Activated T-cell treated with anti-CD3 and anti-CD28 coated beads for 24 hours (primary cell): Measurements from ENCODE around the gene MOCS3.
A peak's percentile ranks its signal among the peaks of the same experiment; 100 is the strongest.
"Not testable (repeated sequence)": the region's sequence is repeated elsewhere in the genome, so short reads cannot be mapped to it uniquely, and the experiment has no call there.

Experiments used
- DNase-seq: peaks from one replicate; pipeline ENCODE4 v3.0.0-alpha.2; 2020; ENCODE audit warnings: low read depth

MOCS3 gene

DNA sequence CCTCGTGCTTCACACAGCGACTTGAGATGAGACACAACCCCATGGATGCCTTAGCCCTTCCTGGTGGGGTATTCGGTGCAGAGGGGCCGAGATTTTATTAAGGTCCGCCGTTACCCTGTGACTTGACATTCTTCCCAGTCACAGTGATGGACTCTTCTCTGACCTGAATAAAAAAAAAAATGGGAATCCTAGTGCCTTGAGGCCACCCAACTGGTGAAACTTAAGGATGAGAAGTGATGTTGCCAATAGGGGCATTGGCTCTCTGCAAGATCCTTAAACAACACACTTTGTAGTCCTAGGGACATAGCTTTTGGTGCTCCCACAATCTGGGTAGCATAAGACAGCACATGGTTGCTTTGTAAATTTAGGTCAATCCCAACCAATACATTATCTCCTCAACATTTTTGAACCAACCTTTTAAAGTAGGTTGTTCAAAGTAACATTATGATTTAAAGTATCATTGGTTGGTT is 26.6 kb upstream of the MOCS3 start:
- no peak for DNase-seq

DNA sequence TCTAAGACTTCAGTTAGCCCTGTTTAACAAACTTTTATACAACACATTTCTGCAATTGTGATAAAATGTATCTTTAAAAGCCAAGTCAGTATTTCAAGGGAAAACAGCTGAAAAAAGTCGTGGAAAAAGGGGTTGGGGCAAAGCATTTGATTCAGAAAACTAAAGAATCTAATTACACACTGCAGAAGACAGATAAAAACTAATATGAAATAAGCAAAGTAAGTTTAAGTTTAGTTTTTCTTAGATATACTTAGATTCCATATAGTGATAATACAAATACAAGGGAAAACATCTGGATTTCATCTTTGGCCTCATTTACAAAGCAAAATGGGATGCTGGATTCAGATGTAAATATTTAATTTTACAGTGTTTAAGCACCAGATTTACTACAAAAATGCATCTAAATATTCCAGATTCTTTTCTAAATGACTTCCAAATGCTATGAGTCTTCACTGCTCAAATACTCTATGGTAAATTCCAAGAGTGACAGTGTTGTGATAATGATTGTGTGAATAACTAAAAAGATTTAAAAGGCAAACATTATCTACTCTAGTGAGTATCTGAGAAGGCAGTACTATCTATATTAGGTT is 25.8 kb upstream of the MOCS3 start:
- DNase-seq, result no peak

DNA sequence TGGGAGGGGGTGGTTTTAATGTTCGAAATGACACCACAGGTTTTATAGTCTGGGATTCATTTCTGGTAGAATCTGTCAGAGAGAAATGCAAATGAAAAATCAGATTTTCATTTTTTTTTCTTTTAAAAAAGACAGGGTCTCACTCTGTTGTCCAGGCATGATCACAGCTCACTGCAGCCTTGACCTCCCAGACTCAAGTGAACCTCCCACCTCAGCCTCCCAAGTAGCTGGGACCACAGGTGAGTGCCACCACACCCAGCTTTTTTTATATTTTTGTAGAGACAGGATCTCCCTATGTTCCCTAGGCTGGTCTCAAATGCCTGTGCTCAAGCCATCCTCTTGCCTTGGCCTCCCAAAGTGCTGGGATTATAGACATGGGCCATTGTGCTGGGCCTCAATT is 25.0 kb upstream of the MOCS3 start:
- no peak for DNase-seq

DNA sequence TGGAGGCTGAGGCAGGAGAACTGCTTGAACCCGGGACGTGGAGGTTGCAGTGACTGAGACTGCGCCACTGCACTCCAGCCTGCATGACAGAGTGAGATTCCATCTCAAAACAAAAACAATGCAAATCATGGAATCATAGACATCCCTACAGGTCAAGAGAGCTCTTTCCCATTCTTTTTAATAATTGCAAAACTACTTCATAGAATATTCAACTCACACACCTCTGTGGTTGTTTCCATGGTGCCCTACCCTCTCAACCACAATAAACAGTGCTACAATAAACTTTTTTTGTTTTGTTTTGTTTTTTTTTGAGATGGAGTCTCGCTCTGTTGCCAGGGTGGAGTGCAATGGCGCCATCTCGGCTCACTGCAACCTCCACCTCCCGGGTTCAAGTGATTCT is 15.5 kb upstream of the MOCS3 start:
- no peak for DNase-seq

DNA sequence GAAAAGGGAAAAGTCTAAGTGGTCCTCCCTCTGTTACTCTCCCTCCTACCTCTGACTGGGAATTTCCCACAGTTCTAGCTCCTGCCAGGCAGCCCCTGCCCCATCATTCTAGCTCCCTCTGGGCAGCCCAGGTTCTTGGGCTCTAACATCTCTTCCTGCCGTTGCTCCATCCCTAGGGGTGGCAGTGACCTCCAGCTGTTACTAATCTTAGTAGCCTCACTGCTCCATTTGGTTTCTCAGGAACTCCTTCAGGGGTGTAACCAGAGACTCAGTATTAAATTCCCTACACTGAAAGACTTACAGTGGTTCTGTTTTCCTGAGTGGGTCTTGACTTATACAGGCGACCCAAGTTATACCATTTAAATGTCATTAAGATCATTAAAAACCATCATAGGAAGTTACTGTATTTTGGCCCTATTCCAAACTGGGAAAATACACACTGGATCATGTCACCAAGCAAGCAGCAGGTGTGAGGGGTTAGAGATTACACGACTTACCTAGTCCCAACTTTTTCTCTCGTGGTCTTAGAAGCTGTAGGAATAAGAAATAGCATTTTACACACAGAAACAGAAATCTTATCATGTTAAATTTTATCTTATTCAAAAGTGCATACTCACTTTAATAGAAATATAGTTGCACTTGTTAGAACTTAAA is 10.4 kb upstream of the MOCS3 start:
- DNase-seq, result no peak

DNA sequence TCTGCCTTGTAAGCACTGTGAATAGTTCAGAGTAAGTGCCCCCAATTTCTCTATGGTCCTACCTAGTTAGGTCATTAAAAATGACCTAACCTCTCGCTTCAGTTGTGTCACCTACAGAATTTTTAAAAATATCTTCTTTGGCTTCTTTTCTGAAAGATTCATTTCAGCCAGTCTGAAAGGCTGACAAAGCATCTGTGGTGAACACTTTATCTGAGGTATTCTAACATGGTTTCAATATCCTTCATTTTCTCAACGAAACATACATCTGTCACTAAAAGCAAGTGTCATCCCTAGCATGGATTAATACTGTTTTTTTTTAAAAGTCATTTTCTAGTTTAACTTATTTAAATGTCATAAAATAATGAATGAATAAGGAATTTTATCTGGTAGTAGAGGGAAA is 5.4 kb upstream of the MOCS3 start:
- no peak for DNase-seq

DNA sequence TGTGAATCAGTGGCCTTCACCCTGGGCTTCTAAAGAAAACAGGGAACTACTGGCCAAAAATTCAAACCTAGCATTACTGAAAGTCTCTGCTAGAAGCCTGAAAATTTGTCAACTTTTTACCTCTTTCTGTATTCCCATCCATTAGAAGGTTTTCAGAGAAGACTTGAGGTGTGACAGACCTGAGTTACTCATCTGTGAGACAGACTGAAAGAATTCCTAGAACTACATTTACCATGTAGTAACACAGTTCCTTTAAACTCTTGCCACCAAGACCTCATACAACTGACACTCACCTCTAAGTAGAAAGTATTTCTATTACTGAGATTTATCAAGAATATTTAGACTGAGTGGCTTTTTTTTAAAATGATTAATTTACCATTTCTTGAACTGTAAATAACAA is 4.8 kb upstream of the MOCS3 start:
- DNase-seq, result no peak

DNA sequence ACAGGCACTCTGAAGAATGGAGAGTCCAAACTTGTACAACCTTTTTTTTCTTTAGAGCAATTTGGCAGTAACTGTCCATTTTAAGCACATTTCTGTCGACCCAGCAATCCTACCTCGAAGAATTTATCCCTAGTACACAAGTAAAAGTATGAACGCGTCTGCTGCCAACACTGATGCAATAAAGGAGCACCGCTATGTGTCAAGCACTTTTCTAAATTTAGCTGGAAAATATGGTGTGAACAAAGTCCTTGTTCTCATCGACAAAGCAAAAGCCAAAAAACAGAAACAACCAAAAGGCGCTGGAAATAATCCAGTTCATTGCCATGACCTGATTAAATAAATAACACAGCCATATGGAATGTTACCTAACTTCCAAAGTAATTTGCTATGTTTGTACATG is 1.3 kb upstream of the MOCS3 start:
- no peak for DNase-seq

DNA sequence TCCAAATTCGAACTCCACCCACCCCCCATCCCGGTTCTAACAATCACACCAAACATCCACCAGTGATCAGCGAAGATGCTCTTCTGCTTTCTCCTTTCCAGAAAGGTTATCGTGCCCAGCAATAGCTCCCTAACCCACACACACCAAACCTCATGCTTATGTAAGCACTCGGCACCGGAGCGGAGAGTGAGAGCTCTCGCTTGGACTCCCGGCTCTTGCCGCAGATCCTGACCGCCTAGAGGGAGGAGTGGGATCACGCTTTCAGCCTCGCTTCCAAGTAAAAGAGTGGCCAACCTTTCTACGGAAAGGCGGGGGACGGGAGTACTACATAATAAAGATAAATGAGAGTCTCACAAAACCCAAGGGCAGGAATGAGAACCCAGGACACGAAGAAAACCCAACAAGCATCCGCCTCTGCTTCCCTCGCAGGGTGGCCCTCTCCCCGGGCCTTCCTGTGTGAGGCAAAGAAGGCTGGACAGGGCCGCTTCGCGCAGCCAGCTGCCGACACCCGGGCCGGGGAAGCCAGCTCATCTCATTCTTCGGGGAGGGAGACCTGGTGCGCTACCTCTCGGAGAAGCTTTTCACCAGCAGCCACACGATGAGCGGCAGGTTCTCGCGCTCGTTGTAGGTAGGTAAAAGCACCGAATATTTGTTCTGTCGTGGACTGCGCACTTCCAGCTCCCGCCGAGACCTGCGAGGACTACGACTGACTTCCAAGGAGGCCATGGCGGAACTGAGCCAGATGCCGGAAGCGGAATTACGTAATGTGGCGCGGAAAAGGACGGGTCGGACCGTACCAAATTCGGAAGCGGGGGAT is 612 bp upstream of the MOCS3 start, which contains the start of gene DPM1:
DPM1 (minus strand) TSS at position 735 of the 817 bp plus-strand sequence; CDS start at position 726, 9 bp downstream.
- DNase-seq, result peak; percentile 81

DNA sequence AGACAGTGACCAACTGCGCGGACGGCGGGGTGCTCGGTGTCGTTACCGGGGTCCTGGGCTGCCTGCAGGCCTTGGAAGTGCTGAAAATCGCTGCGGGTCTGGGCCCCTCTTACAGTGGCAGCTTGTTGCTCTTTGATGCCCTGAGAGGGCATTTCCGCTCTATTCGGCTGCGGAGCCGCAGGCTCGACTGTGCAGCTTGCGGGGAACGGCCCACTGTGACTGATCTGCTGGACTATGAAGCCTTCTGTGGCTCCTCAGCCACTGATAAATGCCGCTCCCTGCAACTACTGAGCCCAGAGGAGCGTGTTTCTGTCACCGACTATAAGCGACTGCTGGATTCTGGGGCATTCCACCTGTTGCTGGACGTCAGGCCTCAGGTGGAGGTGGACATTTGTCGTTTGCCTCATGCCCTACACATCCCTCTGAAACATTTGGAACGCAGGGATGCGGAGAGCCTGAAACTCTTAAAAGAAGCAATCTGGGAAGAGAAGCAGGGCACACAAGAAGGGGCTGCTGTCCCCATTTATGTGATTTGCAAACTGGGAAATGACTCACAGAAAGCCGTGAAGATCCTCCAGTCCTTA is 1.0 kb downstream of the MOCS3 start:
- DNase-seq, result no peak

DNA sequence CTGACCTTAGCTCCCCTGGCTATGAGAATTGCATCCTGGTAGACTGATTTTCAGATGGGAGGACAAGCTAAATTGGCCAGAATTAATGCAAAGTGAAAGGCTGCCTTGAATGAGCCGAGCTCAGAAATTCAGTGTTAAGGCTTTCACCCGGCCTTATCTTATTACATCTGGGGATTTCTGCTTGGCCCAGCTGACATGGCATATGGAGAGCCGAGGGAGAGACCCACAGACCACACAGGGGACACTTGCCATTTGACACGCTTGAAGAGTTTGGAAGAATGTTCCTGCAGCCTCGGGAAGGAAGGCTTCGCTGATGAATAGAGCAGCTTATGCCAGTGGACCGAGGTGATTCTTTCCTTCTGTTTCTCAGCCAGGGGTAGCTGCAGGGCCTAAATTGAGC is 9.0 kb downstream of the MOCS3 start:
- no peak for DNase-seq

DNA sequence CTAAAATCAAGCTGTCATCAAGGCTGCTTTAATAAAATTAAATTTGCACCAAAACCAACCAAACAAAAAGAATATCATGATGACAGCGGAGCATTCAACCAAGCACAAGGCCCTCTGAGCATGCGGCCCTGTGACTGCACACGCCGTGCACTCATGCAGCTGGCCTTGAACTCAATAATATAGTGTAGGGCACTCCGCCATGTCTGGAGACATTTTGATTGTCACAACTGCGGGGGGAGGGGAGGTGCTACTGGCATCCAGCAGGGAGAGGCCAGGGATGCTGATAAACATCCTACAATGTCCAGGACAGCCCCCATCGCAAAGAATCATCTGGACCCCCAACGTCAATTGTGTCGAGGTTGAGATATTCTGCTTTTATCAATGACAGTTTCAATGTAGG is 9.7 kb downstream of the MOCS3 start:
- no peak for DNase-seq

DNA sequence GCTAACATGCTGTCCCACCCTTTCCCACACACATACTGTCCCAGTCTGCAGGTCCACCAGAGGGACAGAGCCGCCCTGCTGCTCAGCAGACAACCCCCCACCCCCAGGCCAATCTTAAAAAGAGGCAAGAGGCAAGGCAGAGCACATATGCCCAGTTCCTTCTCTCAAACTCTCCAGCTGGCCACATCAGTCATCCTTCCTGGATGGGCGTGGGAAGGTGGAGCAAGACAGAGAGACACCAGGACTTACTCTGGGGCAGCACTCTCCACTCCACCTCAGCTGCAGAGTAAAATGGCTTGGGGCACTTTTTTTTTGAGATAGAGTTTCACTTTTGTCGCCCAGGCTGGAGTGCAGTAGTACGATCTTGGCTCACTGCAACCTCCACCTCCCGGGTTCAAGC is 10.8 kb downstream of the MOCS3 start:
- no peak for DNase-seq

DNA sequence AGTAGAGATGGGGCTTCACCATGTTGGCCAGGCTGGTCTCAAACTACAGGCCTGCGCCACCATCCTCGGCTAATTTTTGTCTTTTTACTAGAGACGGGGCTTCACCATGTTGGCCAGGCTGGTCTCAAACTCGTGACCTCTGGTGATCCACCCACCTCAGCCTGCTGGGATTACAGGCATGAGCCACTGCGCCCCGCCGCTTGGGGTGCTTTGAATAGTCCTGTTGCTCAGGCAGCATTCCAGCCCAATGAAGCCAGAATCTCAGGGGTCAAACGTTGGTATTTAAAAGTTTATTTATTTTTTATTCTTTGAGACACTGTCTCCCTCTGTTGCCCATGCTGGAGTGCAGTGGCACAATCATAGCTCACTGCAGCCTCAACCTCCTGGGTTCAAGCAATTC is 11.3 kb downstream of the MOCS3 start:
- DNase-seq, result no peak

DNA sequence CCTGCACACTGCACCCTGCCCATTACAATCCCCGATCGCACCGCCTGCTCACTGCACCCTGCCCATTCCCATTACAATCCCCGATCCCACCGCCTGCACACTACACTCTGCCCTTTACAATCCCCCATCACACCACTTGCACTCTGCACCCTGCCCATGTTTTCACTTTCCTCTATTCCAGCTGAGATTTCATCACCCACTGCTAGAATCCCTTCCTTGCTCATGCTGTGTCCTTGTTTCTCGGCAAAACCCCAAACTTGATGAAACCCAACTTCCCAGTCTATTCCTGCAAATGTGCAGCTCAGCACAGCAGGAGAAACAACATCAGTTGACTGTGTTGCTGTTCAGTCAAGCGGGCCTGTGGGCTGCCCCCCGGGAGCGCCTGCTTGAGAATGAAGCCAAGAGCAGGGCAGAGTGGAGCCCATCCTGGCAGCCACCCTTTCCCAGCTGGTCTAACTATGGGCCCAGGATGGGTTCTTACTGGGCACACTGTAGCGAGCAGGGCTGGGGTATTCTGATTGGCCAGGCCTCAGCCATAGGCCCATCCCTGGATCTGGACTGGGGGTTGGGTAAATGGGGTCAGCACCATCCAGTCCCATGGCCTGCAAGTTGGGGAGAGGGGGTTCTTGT is 17.2 kb downstream of the MOCS3 start:
- DNase-seq, result no peak

DNA sequence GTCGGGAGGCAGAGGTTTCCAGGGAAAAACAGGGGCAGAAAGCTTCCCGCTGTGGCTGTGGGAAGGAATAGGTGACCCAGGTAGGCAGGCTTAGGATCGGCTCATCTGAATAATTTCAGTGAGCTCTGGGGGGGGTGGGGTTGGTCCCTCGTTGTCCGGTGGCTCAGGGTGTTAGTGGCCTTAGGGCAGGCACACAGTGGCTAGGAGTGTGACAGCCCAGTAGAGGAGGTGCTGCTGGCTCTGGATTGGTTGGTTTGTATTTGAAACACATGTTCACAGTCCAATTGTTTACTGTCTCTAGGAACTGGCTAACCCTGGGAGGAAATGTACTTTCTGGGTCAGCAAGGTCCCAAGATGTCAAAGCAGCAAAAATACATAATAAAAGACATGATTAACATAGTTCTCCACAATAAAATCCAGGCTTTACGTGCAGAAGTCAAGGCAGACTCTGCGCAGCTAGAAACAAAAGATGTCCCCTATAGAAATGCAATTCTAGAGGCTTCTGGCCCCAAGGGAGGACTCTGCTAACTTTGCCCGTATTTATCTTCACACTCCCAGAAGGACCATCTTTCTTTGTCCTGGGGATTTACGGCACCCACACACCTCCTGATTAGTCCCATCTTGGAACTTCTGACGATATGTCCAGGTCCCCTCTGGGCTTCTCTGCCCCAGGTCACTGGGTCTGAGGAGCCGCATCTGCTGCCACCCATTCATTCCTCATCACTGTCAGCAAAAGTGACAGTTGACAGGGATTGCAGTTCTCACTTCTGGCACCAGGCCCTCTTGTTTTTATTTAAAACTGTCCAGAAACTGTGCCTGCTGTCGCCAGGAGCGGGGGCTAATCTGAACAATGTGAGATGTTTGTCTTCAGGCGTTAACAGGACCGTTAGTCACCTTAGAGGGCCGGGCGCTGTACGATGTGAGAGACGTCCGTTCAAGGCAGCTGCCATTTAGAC is 18.7 kb downstream of the MOCS3 start:
- DNase-seq, result no peak

DNA sequence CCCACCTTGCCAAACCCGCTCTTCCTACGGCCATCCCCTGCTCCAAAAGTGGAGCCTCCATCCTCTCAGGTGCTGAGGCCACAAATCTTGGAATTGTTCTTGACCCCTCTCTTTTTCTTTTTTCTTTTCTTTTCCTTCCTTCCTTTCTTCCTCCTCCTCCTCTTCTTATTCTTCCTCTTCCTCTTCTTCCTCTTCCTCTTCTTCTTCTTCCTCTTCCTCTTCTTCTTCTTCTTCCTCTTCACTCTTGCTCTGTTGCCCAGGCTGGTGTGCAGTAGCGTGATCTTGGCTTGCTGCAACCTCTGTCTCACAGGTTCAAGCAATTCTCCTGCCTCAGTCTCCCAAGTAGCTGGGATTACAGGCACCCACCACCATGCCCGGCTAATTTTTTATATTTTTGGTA is 19.9 kb downstream of the MOCS3 start:
- not testable (repeated sequence) for DNase-seq

DNA sequence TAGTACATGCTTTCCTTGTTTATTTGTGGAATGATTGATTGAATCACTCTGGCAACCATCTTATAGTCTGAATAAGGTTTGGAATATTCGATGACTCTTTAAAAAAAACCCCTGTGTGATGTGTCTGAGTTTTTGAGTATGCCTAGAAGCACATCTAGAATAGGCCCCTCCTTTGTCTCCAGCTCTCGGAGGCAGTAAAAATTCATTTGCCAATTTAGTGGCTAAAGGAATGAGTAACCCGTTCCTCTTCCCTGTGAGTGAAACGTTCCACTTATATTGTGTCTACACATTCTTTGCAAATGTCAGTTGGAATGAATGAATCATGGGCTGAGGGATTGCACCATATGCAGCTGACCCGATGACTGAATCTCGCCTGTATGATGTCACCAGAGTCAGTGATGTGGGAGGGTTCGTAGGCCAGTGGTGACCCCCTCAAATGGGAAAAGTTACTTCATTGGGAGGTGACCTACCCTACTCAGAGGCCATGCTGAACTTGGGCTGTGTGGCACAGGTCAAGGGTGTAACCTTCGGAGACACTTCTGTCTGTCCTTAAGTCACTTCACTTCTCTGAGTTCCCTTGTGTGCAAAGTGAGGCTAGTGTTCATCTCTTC is 21.6 kb downstream of the MOCS3 start:
- DNase-seq, result peak; percentile 27

DNA sequence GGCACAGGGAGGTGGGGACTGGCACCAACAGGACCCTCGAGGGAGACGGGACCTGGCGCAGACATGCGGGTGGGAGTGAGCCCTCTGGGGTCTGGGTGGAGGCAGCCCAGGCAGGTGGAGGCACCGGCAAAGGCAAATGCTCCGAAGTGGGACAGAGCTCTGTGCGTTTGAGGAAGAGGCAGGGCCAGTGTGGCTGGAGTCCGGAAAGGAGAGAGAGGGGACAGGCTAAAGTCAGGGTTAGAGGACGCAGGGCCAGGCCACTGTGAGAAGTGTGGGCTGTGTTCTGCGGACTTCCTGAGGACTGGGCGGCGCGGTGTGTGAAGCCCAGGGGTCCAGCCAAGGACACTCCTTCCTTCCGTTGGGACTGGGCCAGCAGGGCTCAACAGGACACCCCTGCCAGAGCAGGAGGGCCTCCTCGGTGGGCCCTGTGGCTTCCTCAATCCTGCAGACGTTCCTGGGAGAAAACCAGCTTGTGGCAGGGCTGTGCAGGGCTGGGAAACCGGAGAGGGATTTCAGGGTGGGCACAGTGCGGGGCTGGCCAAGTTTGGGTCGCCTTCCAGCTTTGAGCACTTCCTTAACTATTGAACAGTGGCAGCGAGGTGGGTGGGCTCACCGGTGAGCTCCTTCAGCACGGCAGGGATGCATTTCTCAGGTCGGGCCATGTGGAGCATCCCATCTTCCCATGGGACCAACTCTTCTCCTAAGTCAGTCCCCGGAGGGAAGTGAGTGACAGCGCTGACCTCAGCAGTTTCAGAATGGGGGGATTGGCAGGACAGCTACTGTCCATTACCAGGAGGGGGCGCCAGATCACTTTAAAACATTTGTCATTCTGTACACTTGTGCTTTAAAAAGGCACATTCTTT is 22.5 kb downstream of the MOCS3 start:
- DNase-seq, result peak; percentile 60

DNA sequence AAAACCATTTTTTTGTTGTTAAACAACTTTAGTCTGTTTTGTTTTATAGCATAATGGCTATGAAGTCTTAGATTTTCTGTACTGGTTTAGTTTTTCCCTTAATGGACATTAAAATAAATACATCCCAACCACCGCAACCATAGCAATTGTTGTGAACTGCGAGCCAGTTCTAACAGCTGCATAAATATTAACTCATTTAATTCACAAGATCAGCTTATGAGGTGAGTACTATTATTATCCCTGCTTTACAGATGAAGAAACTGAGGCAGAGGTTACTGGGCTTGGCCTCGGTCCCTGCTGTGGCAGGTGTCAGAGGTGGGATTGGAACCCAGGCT is 23.1 kb downstream of the MOCS3 start:
- no peak for DNase-seq
